PFSK-1 (cell line): ENCODE results near the gene OR4E1.

Experiments
- FOXP2 ChIP-seq: optimal IDR thresholded peaks from 2 replicates; pipeline ENCODE3; 2011; ENCODE audit warnings: borderline replicate concordance, control low read depth, inconsistent platforms; ENCODE audit not compliant: insufficient read depth; ENCODE audit errors: extremely low read length, extremely low read depth
- POLR2AphosphoS5 ChIP-seq: IDR thresholded peaks from 2 replicates; pipeline ENCODE4 v1.6.1; 2012; ENCODE audit warnings: low read depth, mild to moderate bottlenecking, control low read depth, low read length, moderate library complexity
- SIN3A ChIP-seq: IDR thresholded peaks from 2 replicates; pipeline ENCODE4 v1.6.1; 2012; ENCODE audit warnings: mild to moderate bottlenecking, low read length, moderate library complexity, borderline replicate concordance; ENCODE audit not compliant: insufficient read depth
- TAF1 ChIP-seq: IDR thresholded peaks from 2 replicates; pipeline ENCODE4 v1.6.1; 2012; ENCODE audit warnings: low read length, control low read depth, borderline replicate concordance; ENCODE audit not compliant: insufficient read depth
- TF ChIP-seq, protein P1 (sequence below), 2 experiments: IDR thresholded peaks; 2 replicates each; pipeline versions ENCODE4 v1.6.1 to v1.8.0; 2011 to 2012; ENCODE audit warnings: low read depth in 2 of 2, low read length in 2 of 2, control low read depth in 1 of 2, inconsistent platforms in 1 of 2, mild to moderate bottlenecking in 1 of 2, moderate library complexity in 1 of 2; ENCODE audit not compliant: insufficient read depth in 1 of 2

Gene OR4E1

DNA sequence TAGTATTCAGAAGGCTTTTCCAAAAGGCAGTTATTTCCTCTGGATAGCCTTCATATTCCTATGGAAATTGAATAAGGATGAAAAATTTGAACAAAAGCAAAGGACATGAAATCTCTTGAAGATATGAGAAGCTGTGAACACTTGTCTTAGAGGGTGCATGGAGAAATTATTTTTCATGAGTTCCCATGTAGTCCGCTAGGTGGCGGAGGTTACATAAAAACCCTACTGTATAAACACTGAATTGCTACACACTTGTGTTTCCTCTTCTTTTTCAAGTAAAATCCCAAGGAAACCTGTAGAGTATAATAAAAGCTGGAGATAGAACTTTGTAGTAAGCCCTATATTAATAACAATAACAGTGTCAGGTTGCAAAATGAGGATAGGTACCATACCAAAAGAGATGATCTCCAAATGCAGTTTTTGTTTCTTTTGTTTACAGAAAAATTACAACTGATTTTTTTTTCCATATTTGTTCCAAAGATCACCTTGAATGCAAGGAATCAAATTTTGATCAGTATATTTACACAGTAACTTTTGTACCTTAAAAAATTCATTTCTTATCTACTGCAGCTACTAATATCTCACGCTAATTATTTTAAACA lies 37.8 kb upstream of the OR4E1 start:
- TF ChIP-seq, protein P1, sequence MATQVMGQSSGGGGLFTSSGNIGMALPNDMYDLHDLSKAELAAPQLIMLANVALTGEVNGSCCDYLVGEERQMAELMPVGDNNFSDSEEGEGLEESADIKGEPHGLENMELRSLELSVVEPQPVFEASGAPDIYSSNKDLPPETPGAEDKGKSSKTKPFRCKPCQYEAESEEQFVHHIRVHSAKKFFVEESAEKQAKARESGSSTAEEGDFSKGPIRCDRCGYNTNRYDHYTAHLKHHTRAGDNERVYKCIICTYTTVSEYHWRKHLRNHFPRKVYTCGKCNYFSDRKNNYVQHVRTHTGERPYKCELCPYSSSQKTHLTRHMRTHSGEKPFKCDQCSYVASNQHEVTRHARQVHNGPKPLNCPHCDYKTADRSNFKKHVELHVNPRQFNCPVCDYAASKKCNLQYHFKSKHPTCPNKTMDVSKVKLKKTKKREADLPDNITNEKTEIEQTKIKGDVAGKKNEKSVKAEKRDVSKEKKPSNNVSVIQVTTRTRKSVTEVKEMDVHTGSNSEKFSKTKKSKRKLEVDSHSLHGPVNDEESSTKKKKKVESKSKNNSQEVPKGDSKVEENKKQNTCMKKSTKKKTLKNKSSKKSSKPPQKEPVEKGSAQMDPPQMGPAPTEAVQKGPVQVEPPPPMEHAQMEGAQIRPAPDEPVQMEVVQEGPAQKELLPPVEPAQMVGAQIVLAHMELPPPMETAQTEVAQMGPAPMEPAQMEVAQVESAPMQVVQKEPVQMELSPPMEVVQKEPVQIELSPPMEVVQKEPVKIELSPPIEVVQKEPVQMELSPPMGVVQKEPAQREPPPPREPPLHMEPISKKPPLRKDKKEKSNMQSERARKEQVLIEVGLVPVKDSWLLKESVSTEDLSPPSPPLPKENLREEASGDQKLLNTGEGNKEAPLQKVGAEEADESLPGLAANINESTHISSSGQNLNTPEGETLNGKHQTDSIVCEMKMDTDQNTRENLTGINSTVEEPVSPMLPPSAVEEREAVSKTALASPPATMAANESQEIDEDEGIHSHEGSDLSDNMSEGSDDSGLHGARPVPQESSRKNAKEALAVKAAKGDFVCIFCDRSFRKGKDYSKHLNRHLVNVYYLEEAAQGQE (IDR thresholded peaks at IDR 0.05; ENCODE audit: insufficient read depth in 1 of 2, low read depth in 2 of 2, low read length in 2 of 2) = no peak
- no peak for TF ChIP-seq TAF1
- no peak for TF ChIP-seq POLR2AphosphoS5
- no peak for TF ChIP-seq SIN3A
- no peak for TF ChIP-seq FOXP2

DNA sequence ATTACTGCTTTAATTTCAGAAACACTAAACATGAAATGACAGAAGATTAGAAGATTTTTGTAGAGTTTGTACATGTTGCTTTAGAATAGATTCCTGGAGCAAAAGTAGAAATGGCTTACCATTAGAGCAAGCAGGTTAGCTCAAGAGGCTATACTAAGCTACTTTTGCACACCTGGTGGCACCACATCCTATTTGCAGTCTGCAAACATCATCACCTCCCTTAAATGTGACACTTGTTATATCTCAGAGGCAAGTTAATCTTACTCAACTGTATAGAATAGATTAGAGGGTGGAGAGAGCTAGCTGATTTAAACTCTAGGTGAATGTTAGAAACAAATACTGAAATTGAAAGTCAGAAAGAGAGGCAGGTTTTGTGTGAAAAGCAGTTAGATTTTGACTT lies 30.7 kb upstream of the OR4E1 start:
- TF ChIP-seq TAF1 (no peak), POLR2AphosphoS5 (no peak), SIN3A (no peak), FOXP2 (no peak)
- TF ChIP-seq, protein P1 (IDR thresholded peaks at IDR 0.05; ENCODE audit: insufficient read depth in 1 of 2, low read depth in 2 of 2, low read length in 2 of 2) = no peak

DNA sequence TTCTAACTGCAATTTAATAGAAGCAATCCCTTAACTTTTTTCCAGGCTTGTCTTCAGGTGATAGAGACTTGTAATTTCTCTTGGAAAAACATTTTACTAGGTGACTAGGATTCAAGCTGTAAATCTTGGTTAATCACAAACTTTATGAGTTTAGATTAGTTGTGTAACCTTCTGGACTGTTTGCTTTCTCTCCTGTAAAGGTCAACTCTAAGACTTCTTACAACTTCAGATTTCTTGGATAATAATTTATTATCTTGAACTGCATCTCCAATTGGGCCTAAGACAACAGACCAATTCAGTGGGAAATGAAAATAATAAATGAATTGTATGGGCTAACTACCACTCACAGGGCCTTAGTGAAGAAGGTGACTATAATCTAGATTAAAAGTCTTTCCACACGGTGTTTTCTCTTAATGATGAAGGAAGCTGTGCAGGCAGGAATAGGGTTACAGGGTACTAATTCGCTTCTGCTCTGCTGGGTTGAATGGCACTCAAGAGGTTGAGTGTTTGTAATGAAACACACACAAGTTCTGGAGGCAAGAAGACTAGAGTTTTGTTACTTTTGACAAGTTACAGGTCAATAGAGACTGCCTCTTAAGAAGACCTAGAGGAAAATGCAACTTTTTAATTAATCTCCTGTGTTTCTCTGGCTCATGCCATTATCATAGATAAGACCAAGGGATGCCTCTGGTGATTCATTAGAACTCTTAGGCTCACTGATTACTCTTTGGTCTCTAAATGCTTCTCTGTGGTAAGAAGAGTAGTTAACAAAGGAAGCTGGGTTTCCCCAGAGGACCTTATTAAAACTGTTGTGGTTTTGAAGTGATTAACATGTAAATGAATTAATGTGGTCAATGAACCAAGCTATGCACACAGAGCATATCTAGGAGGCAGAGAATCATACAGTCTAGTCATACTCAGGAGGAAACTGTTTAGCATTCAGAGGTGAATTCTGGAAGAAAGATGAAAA lies 30.0 kb upstream of the OR4E1 start:
- TF ChIP-seq, protein P1 (IDR thresholded peaks at IDR 0.05; ENCODE audit: insufficient read depth in 1 of 2, low read depth in 2 of 2, low read length in 2 of 2) = no peak
- TF ChIP-seq POLR2AphosphoS5 = no peak
- TF ChIP-seq TAF1 = no peak
- no peak for TF ChIP-seq FOXP2
- TF ChIP-seq SIN3A = no peak

DNA sequence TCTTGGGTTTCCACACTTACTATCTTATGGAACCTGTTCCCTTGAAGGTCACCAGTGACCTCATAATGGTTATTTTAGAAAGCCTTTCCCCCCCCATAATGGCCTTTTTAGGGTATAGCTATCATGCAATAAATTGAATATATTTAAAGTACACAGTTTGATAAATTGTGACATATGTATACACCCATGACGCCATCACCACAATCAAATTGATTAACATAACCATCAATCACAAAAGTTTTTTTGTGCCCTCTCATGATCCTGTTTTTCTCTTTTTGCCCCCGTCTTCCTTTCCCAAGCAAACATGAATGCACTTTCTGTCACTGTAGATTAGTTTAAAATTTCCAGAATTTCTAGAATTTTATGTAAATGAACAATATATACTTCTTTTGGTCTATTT lies 28.7 kb upstream of the OR4E1 start:
- TF ChIP-seq POLR2AphosphoS5 = no peak
- TF ChIP-seq TAF1 = no peak
- TF ChIP-seq FOXP2 = no peak
- no peak for TF ChIP-seq SIN3A
- TF ChIP-seq, protein P1 (IDR thresholded peaks at IDR 0.05; ENCODE audit: insufficient read depth in 1 of 2, low read depth in 2 of 2, low read length in 2 of 2) = no peak
